ENCODE data around the gene MRPL4.

MRPL4 gene

DNA sequence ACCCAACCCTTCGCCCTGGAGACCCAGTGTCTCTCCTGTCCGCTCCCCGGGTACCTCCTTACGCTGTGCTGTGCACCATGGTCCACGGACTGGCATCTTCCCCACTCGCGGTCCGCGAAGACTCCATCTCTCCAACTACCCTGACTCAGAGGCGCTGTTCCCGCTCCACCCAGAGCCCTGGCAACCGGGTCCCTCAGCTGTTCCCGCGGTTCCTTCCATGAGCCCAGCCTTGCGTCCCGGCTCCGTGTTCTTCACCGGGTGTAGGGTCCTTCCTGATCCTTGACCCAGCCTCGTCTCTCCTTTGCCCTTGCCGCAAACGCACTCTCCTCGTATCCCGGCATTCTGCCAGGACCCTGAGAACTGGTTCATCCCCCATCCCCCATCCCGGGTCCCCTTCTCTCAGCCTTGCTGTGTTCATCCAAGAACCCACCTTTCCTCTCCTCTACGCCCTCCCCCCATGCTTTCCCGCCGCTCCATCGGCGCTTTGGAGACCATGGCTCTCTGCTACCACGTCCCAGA, 38.4 kb downstream of the MRPL4 start:
- DNase-seq: no peak

DNA sequence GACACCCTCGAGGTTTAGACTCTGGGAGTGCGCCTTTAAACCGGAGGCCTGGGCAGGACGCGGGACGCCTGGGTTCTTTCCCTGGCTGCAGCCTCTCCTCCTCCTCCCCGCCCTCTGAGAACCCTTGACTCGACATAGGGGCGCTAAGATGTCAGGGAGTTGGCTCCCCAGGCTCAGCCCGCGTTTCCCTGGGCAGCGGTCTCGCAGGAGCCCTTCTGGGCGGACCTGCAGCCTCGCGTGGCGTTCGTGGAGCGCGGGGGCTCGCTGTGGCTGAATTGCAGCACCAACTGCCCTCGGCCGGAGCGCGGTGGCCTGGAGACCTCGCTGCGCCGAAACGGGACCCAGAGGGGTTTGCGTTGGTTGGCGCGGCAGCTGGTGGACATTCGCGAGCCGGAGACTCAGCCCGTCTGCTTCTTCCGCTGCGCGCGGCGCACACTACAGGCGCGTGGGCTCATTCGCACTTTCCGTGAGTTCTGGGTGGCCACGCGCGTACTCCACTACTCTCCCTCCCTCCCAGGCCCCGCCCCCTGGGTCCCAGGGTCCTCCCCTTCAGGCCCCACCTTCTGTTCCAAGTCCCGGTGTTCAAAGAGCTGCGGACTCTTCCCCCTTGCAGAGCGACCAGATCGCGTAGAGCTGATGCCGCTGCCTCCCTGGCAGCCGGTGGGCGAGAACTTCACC, 39.0 kb downstream of the MRPL4 start:
- peak; percentile 26 for DNase-seq

DNA sequence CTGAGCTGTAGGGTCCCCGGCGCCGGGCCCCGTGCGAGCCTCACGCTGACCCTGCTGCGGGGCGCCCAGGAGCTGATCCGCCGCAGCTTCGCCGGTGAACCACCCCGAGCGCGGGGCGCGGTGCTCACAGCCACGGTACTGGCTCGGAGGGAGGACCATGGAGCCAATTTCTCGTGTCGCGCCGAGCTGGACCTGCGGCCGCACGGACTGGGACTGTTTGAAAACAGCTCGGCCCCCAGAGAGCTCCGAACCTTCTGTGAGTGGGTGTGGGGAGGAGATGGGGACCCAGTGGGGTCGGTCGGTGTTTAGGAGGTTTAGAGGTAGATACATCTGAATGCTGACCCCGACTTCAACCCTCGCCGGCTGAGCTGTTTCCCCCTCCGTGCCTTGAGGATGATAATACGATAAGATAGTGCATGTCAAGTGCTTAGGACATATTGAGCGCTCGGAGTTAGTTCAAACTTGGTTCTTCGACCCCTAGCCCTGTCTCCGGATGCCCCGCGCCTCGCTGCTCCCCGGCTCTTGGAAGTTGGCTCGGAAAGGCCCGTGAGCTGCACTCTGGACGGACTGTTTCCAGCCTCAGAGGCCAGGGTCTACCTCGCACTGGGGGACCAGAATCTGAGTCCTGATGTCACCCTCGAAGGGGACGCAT, 39.7 kb downstream of the MRPL4 start:
- DNase-seq: no peak

DNA sequence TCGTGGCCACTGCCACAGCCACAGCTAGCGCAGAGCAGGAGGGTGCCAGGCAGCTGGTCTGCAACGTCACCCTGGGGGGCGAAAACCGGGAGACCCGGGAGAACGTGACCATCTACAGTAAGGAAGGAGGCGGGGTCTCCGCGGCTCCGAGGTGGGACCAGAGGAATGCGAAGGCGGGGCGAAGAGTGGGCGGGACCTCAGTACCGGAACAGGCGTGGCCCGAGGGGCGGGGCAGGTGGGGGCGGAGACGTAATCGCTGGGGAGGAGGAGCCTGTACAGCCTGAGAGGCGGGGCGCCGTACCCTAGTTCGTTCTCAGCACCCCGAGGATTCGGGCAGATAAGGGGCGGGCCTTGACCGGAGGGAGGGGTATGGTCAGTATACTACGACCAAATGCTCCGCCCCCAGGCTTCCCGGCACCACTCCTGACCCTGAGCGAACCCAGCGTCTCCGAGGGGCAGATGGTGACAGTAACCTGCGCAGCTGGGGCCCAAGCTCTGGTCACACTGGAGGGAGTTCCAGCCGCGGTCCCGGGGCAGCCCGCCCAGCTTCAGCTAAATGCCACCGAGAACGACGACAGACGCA, 40.3 kb downstream of the MRPL4 start:
- no peak for DNase-seq

DNA sequence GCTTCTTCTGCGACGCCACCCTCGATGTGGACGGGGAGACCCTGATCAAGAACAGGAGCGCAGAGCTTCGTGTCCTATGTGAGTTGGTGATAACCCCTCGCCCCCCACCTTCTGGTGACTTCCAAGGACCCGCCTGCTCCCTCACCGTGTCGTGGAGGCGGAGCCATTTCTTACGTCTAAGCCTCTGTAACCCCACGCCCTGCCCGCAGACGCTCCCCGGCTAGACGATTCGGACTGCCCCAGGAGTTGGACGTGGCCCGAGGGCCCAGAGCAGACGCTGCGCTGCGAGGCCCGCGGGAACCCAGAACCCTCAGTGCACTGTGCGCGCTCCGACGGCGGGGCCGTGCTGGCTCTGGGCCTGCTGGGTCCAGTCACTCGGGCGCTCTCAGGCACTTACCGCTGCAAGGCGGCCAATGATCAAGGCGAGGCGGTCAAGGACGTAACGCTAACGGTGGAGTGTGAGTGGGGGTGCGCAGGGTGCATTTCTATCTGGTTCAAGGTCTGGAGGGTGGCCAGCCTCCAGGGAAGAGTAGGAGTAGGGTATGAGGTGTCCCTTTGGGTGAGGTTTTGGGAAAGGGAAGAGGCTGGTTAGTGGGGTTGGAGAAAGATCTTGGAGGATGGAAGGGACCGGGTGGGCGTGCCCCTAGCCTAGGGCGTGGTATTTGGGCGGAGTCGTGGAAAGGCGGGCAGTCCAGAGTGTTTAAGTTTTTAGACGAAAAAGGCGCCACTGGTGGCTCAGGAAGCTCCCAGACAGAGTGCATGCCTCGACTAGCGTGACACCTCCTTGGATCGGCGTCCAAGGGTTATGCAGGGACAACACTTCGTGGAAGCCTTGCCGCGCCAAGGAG, 41.0 kb downstream of the MRPL4 start:
- DNase-seq: no peak

DNA sequence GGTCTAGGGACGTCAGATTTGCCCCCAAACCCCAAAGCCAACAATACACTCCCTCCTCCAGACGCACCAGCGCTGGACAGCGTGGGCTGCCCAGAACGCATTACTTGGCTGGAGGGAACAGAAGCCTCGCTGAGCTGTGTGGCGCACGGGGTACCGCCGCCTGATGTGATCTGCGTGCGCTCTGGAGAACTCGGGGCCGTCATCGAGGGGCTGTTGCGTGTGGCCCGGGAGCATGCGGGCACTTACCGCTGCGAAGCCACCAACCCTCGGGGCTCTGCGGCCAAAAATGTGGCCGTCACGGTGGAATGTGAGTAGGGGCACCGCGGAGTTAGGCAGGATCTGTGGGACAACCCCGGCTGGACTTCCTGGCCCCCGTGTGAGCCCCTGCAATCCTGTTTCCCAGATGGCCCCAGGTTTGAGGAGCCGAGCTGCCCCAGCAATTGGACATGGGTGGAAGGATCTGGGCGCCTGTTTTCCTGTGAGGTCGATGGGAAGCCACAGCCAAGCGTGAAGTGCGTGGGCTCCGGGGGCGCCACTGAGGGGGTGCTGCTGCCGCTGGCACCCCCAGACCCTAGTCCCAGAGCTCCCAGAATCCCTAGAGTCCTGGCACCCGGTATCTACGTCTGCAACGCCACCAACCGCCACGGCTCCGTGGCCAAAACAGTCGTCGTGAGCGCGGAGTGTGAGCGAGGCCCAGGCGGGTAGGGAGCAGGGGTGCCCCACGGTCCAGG, 41.8 kb downstream of the MRPL4 start:
- DNase-seq: no peak

DNA sequence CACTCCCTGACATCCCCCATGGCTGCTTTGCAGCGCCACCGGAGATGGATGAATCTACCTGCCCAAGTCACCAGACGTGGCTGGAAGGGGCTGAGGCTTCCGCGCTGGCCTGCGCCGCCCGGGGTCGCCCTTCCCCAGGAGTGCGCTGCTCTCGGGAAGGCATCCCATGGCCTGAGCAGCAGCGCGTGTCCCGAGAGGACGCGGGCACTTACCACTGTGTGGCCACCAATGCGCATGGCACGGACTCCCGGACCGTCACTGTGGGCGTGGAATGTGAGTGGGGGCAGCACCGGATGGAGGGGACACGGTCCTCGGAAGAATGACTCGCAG, 42.3 kb downstream of the MRPL4 start:
- DNase-seq: no peak

DNA sequence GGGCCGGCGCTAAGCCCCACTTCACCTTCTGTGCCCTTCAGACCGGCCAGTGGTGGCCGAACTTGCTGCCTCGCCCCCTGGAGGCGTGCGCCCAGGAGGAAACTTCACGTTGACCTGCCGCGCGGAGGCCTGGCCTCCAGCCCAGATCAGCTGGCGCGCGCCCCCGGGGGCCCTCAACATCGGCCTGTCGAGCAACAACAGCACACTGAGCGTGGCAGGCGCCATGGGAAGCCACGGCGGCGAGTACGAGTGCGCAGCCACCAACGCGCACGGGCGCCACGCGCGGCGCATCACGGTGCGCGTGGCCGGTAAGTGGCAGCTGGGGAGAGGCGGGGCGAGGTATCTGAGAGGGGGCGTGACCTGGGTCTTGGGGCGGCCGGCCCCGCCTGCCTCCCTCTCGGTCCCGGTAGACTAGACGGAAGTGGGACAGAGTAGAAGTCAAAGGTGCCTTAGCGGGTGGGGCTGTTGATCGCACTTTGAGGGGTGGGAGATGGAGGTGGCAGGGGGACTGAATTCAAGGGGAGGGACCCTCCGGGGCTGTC, 43.4 kb downstream of the MRPL4 start:
- DNase-seq: peak; percentile 52

DNA sequence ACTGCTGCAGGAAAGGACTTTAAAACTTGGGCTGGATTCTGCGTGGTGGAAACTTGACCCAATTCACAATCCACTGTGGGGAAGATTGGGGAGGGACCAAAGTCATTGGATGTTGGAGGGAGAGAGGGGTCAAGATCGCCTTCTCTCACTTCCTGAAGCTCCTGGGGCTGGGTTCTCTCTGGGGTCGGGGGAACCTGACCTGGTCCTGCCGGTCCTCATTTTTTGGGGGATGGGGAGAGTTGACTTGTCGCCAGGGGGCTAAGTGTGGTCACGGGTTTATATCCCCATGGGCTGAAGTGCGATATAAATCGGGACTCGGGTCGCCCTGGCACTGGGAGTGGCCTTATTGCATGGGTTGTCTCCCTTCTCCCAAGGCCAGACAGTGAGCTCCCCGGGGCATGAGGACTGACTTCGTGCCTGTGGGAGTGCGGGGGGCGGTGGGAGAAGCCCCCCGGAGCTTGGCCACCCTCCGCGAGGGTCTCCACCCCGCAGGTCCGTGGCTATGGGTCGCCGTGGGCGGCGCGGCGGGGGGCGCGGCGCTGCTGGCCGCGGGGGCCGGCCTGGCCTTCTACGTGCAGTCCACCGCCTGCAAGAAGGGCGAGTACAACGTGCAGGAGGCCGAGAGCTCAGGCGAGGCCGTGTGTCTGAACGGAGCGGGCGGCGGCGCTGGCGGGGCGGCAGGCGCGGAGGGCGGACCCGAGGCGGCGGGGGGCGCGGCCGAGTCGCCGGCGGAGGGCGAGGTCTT, 44.0 kb downstream of the MRPL4 start:
- no peak for DNase-seq

DNA sequence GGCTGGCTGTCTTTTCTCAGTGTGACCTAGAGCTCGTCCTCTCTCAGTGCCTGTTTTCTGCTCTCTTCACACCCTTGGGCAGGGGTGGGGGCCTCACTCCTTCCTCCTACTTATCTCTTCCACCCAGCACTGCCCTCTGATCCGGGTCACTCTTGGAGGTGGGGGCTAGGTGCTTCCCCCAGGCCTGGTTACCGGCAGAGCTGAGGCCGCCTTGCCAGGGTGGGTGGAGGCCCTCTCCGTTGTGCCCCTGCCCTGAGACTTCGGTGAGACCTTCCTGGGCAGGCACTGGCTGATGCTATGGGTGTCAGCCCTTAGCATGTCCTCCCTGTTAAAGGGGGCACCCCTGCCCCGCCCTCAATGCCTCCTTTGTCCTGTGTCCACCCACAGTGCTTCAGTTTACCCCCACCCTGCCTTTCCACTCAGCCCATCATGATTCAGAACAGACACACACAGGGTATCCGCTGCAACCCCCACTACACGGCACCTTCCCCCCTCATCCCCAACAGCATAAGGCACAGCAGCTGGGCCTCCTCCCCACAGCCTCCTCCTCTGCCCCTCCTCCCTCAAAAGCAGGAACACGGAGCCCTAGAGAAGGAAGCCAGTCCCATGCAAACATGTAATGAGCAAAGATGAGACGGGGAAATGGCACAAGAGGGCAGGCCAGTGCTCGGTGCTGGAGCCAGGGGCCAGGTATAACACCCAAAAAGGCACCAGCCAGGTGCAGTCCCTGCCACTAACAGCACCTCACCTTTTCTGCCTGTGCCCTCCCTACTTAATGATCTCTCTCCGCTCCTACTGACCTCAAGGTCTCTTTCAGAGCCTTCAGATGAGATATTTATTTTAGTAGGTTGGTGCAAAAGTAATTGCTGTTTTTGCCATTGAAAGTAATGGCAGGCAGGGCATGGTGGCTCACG, 47.8 kb downstream of the MRPL4 start:
- no peak for DNase-seq

DNA sequence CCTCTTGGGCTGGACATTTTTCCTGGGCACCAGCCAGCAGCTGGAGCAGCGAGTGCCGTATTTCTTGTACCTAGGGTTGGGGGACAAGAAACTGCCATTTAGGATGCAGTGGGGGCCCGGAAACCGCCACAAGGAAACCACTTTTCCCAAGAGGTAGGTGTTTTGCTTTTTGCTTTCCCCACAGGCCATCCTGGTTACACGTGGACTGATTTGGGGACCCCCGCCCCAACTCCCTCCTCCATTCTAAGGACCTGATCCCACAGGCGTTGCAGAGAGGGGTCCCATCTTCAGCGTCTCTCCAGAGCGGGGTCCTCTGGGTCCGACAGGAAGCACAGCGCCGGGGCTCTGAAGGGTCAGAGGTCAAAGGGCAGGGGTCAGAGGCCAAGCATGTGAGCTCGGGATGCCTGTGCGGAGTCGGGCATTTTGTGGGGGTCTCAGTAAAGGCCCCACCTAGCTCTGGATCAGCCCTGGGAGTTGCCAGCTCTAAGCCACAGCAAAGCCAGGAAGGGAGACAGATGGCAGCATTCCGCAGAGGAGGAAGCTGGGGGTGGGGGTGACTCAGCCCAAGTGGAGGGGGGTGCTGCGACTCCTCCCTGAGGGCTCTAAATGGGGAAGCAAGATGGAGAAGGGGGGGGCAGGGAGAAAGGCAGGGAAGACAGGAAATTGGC, 53.3 kb downstream of the MRPL4 start:
- no peak for DNase-seq

DNA sequence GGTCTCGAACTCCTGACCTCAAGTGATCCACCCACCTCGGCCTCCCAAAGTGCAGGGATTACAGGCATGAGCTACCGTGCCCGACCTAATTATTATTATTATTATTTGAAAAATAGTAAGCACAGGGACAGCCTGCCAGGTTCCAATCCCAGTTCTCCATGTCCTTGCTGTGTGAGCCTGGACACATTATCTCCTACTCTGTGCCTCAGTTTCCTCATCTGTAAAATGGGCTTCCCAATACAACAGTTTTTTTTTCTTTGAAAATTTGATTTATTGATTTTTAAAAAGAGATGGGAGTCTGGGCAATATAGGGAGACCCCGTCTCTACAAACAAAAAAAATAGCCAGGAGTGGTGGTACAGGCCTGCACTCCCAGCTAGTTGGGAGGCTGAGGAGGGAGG, 54.3 kb downstream of the MRPL4 start:
- DNase-seq: no peak

DNA sequence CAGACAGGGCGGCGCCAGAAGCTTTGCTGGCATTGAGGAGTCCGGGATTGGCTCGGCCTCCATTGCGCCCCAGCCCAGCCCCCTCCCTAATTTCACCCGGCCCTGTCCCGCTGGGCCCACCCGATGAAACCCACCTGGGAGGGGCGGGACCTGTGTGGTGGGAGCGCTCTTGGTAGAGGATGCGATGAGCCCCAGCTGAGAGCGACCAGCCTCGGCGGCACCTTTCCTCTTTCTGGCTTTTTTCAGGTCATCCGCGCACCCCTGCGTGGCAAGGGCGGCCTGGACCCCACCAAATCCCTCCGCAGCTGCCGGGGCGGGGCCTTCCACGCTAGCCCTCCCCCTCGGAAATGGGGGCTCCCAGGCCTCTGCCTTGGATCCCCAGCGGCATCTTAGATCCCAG, 57.4 kb downstream of the MRPL4 start, which contains the start of gene ZGLP1:
Gene ZGLP1 (minus strand): TSS at position 393 of the 400 bp plus-strand sequence.
- no peak for DNase-seq
